Natural killer cell (primary cell): ENCODE results near the gene DCDC2B. TPM values are rescaled to one million over a fixed set of nuclear protein-coding genes. Genes with fewer than 3 reads are reported as not detected.

Experiments used
- ATAC-seq, 3 donors: fragments of 150-1000 bp in 2 of 3; fragments of 200-7000 bp in 1 of 3; cut with Tn5 transposase; 1 replicate in 1 of 3; 2 replicates in 2 of 3; pipeline ENCODE4 v1.10.0; 2021; ENCODE audit warnings: mild to moderate bottlenecking in 2 of 3, moderate library complexity in 2 of 3
- DNase-seq, 2 donors: peaks; one replicate each; pipeline versions ENCODE4 v3.0.0 to v3.0.0-alpha.2; 2013 to 2021; ENCODE audit warnings: mixed read lengths in 1 of 2
- H3K27ac ChIP-seq: one replicate; pipeline ENCODE4 v1.5.1; 2013; ENCODE audit warnings: mild to moderate bottlenecking, low read length
- H3K27me3 ChIP-seq: one replicate; pipeline ENCODE4 v1.6.1; 2013; ENCODE audit warnings: low read length; ENCODE audit not compliant: control insufficient read depth, insufficient read depth
- H3K36me3 ChIP-seq: one replicate; pipeline ENCODE4 v1.6.1; 2013; ENCODE audit warnings: low read length; ENCODE audit not compliant: control insufficient read depth, insufficient read depth
- H3K4me1 ChIP-seq: one replicate; pipeline ENCODE4 v1.6.1; 2013; ENCODE audit warnings: low read length; ENCODE audit not compliant: control insufficient read depth, insufficient read depth
- H3K4me3 ChIP-seq: one replicate; pipeline ENCODE4 v1.5.1; 2013; ENCODE audit warnings: low read length
- H3K9me3 ChIP-seq: one replicate; pipeline ENCODE4 v1.6.1; 2013; ENCODE audit warnings: low read length; ENCODE audit not compliant: control insufficient read depth, insufficient read depth
- H3K27ac Mint-ChIP-seq, 2 donors: one replicate each; pipeline ENCODE4 v1.8.0; 2022; ENCODE audit warnings: mild to moderate bottlenecking in 2 of 2, mixed read lengths in 2 of 2, moderate library complexity in 1 of 2
- H3K27me3 Mint-ChIP-seq, 2 donors: one replicate each; pipeline ENCODE4 v1.8.0; 2022; ENCODE audit warnings: low read depth in 2 of 2, mixed read lengths in 2 of 2
- H3K36me3 Mint-ChIP-seq: one replicate; pipeline ENCODE4 v1.8.0; 2022; ENCODE audit warnings: mixed read lengths
- H3K4me1 Mint-ChIP-seq, 2 donors: one replicate each; pipeline ENCODE4 v1.8.0; 2022; ENCODE audit warnings: mixed read lengths in 2 of 2
- H3K4me3 Mint-ChIP-seq: one replicate; pipeline ENCODE4 v1.8.0; 2022; ENCODE audit warnings: mild to moderate bottlenecking, moderate library complexity, mixed read lengths
- H3K9me3 Mint-ChIP-seq, 2 donors: one replicate each; pipeline ENCODE4 v1.8.0; 2022; ENCODE audit warnings: mixed read lengths in 2 of 2
- WGBS: methylation state at CpG from one replicate; pipeline ENCODE4 v1.1.7; 2013; ENCODE audit warnings: missing lambda C conversion rate; ENCODE audit not compliant: insufficient coverage; 5-methylcytosine and 5-hydroxymethylcytosine counted together
- intact Hi-C: fragments of 100-400 bp; cut with micrococcal nuclease; formaldehyde crosslinking; loops from one replicate; pipeline ENCODE4 v1.14.2; 2022
- total RNA-seq, 4 donors: library from RNA; stranded (reverse); fragments of 120-200 nt in 1 of 4; gene quantifications; one replicate each; pipeline versions ENCODE4 v1.2.3 to v1.2.4, GENCODE V29; 2013 to 2022
- TF ChIP-seq, protein P1 (sequence below): fragments of 200-600 bp; IDR thresholded peaks from one replicate; pipeline ENCODE4 v1.8.0; 2022; ENCODE audit warnings: antibody characterized with exemption

DCDC2B gene
- total RNA-seq, 3 donors from 2014 or later (not counting 1 experiment from before 2014, with no cell fraction given): not detected

- Mint-ChIP-seq H3K4me1 (peaks cover 10 to 12% of the 10 kb centered on the region in 2 donors), H3K9me3 (no peaks in the 10 kb centered on the region), H3K27ac (no peak overlapping the region), H3K27me3 (no peaks in the 10 kb centered on the region), H3K36me3 (no peaks in the 10 kb centered on the region), H3K4me3 (no peak overlapping the region)
- peaks cover 35% of the 10 kb centered on the region for H3K36me3 ChIP-seq
- H3K27me3 ChIP-seq: no peaks in the 10 kb centered on the region
- intact Hi-C loops: loop anchor here (5.0 kb wide), 1 partner anchor 36 kb away; the partner anchor contains the start of gene LCK
- DNase-seq: no peak
- no peak overlapping the region for H3K27ac ChIP-seq
- TF ChIP-seq, protein P1, sequence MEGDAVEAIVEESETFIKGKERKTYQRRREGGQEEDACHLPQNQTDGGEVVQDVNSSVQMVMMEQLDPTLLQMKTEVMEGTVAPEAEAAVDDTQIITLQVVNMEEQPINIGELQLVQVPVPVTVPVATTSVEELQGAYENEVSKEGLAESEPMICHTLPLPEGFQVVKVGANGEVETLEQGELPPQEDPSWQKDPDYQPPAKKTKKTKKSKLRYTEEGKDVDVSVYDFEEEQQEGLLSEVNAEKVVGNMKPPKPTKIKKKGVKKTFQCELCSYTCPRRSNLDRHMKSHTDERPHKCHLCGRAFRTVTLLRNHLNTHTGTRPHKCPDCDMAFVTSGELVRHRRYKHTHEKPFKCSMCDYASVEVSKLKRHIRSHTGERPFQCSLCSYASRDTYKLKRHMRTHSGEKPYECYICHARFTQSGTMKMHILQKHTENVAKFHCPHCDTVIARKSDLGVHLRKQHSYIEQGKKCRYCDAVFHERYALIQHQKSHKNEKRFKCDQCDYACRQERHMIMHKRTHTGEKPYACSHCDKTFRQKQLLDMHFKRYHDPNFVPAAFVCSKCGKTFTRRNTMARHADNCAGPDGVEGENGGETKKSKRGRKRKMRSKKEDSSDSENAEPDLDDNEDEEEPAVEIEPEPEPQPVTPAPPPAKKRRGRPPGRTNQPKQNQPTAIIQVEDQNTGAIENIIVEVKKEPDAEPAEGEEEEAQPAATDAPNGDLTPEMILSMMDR: no peak
- WGBS: 97% methylated on average over 5 of the region's 5 CpGs
- ATAC-seq: no peak
- no peaks in the 10 kb centered on the region for H3K9me3 ChIP-seq
- no peak overlapping the region for H3K4me3 ChIP-seq
- H3K4me1 ChIP-seq: peaks cover 13% of the 10 kb centered on the region
These were observed 7.7 kb downstream of the DCDC2B start for GRCh38 chr1:32216566-32216965.

DNA sequence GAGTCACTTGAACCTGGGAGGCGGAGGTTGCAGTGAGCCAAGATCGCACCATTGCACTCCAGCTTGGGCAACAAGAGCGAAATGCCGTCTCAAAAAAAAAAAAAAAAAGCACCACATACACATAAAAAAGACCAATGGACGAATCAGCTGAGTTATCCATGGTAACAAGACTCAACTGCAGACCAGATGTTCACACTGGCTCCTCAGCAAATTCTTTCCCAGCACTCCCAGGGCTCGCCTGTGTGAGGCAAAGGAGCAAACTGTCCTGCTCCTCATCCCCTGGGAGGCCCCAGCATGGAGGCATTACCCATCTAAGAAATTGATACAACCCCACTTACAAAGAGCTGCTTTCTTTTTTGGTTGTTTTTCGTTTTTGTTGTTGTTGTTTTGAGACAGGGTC lies 10.1 kb downstream of the DCDC2B start:
- Mint-ChIP-seq H3K27me3 (no peaks in the 10 kb centered on the region), H3K36me3 (no peaks in the 10 kb centered on the region), H3K9me3 (no peaks in the 10 kb centered on the region), H3K4me1 (peaks cover 15 to 28% of the 10 kb centered on the region in 2 donors), H3K4me3 (no peak overlapping the region), H3K27ac (no peak overlapping the region)
- DNase-seq: no peak
- Histone ChIP-seq H3K9me3 (no peaks in the 10 kb centered on the region), H3K27ac (no peak overlapping the region), H3K4me3 (no peak overlapping the region), H3K27me3 (no peaks in the 10 kb centered on the region), H3K36me3 (peaks cover 39% of the 10 kb centered on the region), H3K4me1 (peaks cover 31% of the 10 kb centered on the region)
- intact Hi-C loops: loop anchor here (5.0 kb wide), 1 partner anchor 33 kb away; the partner anchor contains the start of gene LCK
- WGBS: 87% methylated on average over 7 of the region's 7 CpGs
- no peak for ATAC-seq
- TF ChIP-seq, protein P1: no peak

DNA sequence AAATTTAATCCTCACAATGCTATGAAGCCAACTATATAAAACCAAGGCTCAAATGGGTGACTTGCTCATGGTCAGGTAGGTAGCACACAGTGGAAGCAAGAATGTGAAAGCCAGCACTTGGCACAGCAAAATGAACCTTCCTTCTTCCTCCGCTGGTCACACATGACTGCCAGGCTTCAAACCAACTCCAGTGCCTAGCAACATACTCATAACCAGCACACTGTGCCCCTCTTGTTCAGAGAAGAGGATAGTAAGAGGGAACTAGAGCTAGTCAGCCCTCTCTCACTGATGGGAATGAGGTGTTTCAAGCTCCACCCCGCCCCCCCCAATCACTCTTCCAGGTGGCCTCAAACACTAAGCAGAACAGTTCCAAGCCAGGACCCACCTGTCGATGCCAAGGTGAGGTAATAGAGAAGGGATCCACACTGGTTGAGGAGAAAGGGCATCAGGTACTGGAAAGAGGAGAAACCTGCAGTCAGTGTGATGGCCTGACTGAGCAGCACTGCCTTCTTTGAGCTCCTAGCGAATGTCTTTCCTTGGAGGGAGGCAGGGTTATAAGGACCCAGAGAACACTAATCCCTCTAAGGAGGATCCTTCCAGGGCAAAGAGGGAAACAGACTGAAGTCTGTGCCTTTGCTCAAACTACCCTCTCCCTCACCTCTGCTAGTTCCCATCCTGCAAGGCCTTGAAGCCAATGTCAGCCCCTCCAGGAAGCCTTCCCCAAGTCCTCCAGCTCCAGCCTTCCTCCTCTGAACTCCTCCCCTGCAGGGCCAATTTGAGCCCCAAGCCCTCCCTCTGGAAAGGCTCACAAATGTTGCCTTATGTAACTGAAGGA lies 12.1 kb downstream of the DCDC2B start:
- Histone ChIP-seq H3K9me3 (no peaks in the 10 kb centered on the region), H3K4me1 (peaks cover 30% of the 10 kb centered on the region), H3K36me3 (peaks cover 35% of the 10 kb centered on the region), H3K4me3 (peak overlapping the region; percentile 54), H3K27me3 (no peaks in the 10 kb centered on the region), H3K27ac (no peak overlapping the region)
- Mint-ChIP-seq H3K27me3 (no peaks in the 10 kb centered on the region), H3K27ac (peak overlapping the region; percentile 92 to 96), H3K36me3 (no peaks in the 10 kb centered on the region), H3K4me3 (peak overlapping the region; percentile 92), H3K9me3 (no peaks in the 10 kb centered on the region), H3K4me1 (peaks cover 20 to 29% of the 10 kb centered on the region in 2 donors)
- DNase-seq (no peak), ATAC-seq (no peak)
- TF ChIP-seq, protein P1: no peak
- intact Hi-C loops: loop anchor here (5.0 kb wide), 1 partner anchor 116 kb away; the partner anchor contains the start of gene MARCKSL1
- WGBS: 100% methylated on average over 4 of the region's 4 CpGs
